Endothelial cell of umbilical vein (primary cell): ENCODE results near the gene SMIM38. TPM values are rescaled to one million over a fixed set of nuclear protein-coding genes. Genes with fewer than 3 reads are reported as not detected.

Experiments
- BruUV-seq: library from RNA; stranded (reverse); fragments of 400-500 nt; replicated peaks from 2 replicates; lab custom pipeline; 2021; lab: Mats Ljungman, UMichigan
- CTCF ChIA-PET: fragments of 300-600, 350-600 bp; sonication (Branson Sonifier 250); formaldehyde crosslinking; loops from one replicate; lab custom pipeline; 2021; ENCODE audit warnings: antibody characterized with exemption, inconsistent platforms; lab: Charles Lee
- POLR2A ChIA-PET: fragments of 300-600, 350-600 bp; sonication (Branson Sonifier 250); formaldehyde crosslinking; loops from one replicate; lab custom pipeline; 2021; ENCODE audit warnings: antibody characterized with exemption, inconsistent platforms; lab: Charles Lee
- DNase-seq: peaks from one replicate; pipeline ENCODE4 v3.0.0-alpha.2; 2011; ENCODE audit warnings: low read depth, low spot score
- FAIRE-seq: peaks from 2 replicates; lab custom pipeline; 2011; peaks lifted over from hg19 to GRCh38; lab: Jason Lieb, UNC
- H2AFZ ChIP-seq: 2 replicates; pipeline ENCODE4 v1.6.0; 2012; ENCODE audit warnings: low read depth, low read length, control low read depth, inconsistent platforms
- H3K27ac ChIP-seq: 2 replicates; pipeline ENCODE4 v1.5.1; 2011; ENCODE audit warnings: low read depth, mild to moderate bottlenecking, control low read depth, low read length, moderate library complexity; ENCODE audit not compliant: insufficient read depth
- H3K27me3 ChIP-seq, 2 experiments: 2 replicates each; pipeline versions ENCODE4 v1.6.0 to v1.6.1; 2011; ENCODE audit warnings: low read length in 2 of 2, mixed read lengths in 1 of 2; ENCODE audit not compliant: control insufficient read depth in 2 of 2, insufficient read depth in 2 of 2
- H3K36me3 ChIP-seq, 2 experiments: 2 replicates in 1 of 2; 3 replicates in 1 of 2; pipeline ENCODE4 v1.5.1; 2011; ENCODE audit warnings: low read length in 2 of 2, mild to moderate bottlenecking in 1 of 2, moderate library complexity in 1 of 2; ENCODE audit not compliant: control insufficient read depth in 2 of 2, insufficient read depth in 2 of 2; ENCODE audit errors: extremely low read depth in 1 of 2
- H3K4me1 ChIP-seq: 3 replicates; pipeline ENCODE4 v1.5.1; 2011; ENCODE audit warnings: mild to moderate bottlenecking, low read length; ENCODE audit not compliant: control insufficient read depth, insufficient read depth; ENCODE audit errors: extremely low read depth
- H3K4me2 ChIP-seq: 2 replicates; pipeline ENCODE4 v1.6.1; 2011; ENCODE audit warnings: low read length, control low read depth, mixed read lengths; ENCODE audit not compliant: insufficient read depth
- H3K4me3 ChIP-seq, 3 experiments: fragments of 200-600 bp in 1 of 3; sonication (generic), shearing (Covaris generic) in 1 of 3; replicated peaks in 1 of 3; 2 replicates each; pipeline ENCODE4 v1.5.1; 2011 to 2016; ENCODE audit warnings: control low read depth in 3 of 3, low read length in 3 of 3, mild to moderate bottlenecking in 2 of 3, inconsistent platforms in 1 of 3, low read depth in 1 of 3, moderate library complexity in 1 of 3; ENCODE audit not compliant: insufficient read depth in 1 of 3
- H3K79me2 ChIP-seq: 2 replicates; pipeline ENCODE4 v1.6.0; 2012; ENCODE audit warnings: low read length, inconsistent platforms; ENCODE audit not compliant: control insufficient read depth, insufficient read depth
- H3K9ac ChIP-seq: replicated peaks from 2 replicates; pipeline ENCODE3; 2011; ENCODE audit warnings: low read length, control low read depth; ENCODE audit not compliant: insufficient read depth; ENCODE audit errors: extremely low read depth
- H3K9me1 ChIP-seq: replicated peaks from 3 replicates; pipeline ENCODE4 v1.6.0; 2011; ENCODE audit warnings: mild to moderate bottlenecking, low read length; ENCODE audit not compliant: control insufficient read depth, insufficient read depth; ENCODE audit errors: extremely low read depth
- H3K9me3 ChIP-seq: replicated peaks from 2 replicates; pipeline ENCODE4 v1.5.1; 2012; ENCODE audit warnings: low read length, inconsistent platforms; ENCODE audit not compliant: control insufficient read depth, insufficient read depth
- H4K20me1 ChIP-seq: replicated peaks from 2 replicates; pipeline ENCODE3; 2011; ENCODE audit warnings: mild to moderate bottlenecking, low read length; ENCODE audit not compliant: control insufficient read depth, insufficient read depth; ENCODE audit errors: extremely low read depth
- FOS ChIP-seq: IDR thresholded peaks from 2 replicates; pipeline ENCODE4 v1.6.1; 2011; ENCODE audit warnings: mild to moderate bottlenecking, low read length, moderate library complexity, borderline replicate concordance; ENCODE audit not compliant: insufficient read depth
- MYC ChIP-seq: IDR thresholded peaks from one replicate; pipeline ENCODE4 v1.6.1; 2011; ENCODE audit warnings: mild to moderate bottlenecking, low read depth, low read length
- POLR2A ChIP-seq: IDR thresholded peaks from 2 replicates; pipeline ENCODE4 v1.6.1; 2012; ENCODE audit warnings: low read depth, mild to moderate bottlenecking, control low read depth, low read length
- POLR2AphosphoS5 ChIP-seq: IDR thresholded peaks from 2 replicates; pipeline ENCODE4 v1.6.1; 2012; ENCODE audit warnings: low read depth, mild to moderate bottlenecking, control low read depth, low read length, moderate library complexity; ENCODE audit not compliant: insufficient read depth
- dilution Hi-C: fragments of 300-500 bp; cut with MboI; formaldehyde crosslinking; loops from one replicate; pipeline ENCODE4 v1.15.0; 2019; ENCODE audit warnings: low sequenced_read_pairs; ENCODE audit not compliant: extremely low pct_ligation_motif_present
- intact Hi-C: fragments of 100-400 bp; cut with micrococcal nuclease; formaldehyde crosslinking; loops from one replicate; pipeline ENCODE4 v1.10.0; 2022
- polyA plus RNA-seq, 4 experiments: library from polyadenylated mRNA; depleted of rRNA in 3 of 4; stranded (reverse) in 3 of 4; unstranded in 1 of 4; fragments of >200 nt; gene quantifications; 2 replicates each; pipeline versions ENCODE4 v1.2.1 to v1.2.3, GENCODE V29; 2011 to 2012; ENCODE audit warnings: missing spikeins in 1 of 4
- total RNA-seq: library from RNA; stranded (reverse); gene quantifications from 2 replicates; pipeline ENCODE4 v1.2.3, GENCODE V29; 2021
- TF ChIP-seq, protein P1 (sequence below), 2 donors: IDR thresholded peaks; 1 replicate in 1 of 2; 2 replicates in 1 of 2; pipeline ENCODE4 v1.5.1; 2011; ENCODE audit warnings: low read length in 2 of 2, mild to moderate bottlenecking in 2 of 2, moderate library complexity in 2 of 2, control low read depth in 1 of 2, inconsistent platforms in 1 of 2, low read depth in 1 of 2; ENCODE audit not compliant: insufficient read depth in 1 of 2; ENCODE audit errors: extremely low read depth in 1 of 2
- TF ChIP-seq, protein P2 (sequence below): IDR thresholded peaks from 2 replicates; pipeline ENCODE4 v1.6.1; 2011; ENCODE audit not compliant: insufficient read depth, insufficient read length

The SMIM38 gene
- total and polyA plus RNA-seq, 2 donors (not counting 3 experiments of a cell fraction or from before 2014, with no cell fraction given), result 0.03 TPM; not detected in 1

DNA sequence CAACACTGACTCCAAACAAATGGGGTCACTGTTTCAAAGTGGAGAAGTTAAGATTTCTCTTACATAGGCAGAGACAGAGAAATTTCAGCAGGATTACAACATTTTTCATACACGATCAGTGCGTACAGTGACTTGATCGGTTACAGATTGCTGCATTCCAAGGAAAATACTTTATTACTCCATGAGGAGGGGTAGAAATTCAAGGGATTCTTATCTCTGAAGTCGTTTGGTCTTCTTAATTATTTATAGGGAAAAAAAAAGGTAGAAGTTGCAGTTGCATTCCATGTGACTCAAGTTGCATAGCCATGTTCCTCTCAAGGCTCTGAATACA lies 10.7 kb upstream of the SMIM38 start:
- ChIA-PET POLR2A (no interaction called here), CTCF (interaction anchor here (0.6 to 2.8 kb wide), 2 partner anchors 13 to 494 kb away, joined by 3 to 19 read pairs; no protein-coding TSS in a partner anchor)
- TF ChIP-seq FOS (no peak), POLR2AphosphoS5 (no peak), POLR2A (no peak)
- TF ChIP-seq, protein P1, sequence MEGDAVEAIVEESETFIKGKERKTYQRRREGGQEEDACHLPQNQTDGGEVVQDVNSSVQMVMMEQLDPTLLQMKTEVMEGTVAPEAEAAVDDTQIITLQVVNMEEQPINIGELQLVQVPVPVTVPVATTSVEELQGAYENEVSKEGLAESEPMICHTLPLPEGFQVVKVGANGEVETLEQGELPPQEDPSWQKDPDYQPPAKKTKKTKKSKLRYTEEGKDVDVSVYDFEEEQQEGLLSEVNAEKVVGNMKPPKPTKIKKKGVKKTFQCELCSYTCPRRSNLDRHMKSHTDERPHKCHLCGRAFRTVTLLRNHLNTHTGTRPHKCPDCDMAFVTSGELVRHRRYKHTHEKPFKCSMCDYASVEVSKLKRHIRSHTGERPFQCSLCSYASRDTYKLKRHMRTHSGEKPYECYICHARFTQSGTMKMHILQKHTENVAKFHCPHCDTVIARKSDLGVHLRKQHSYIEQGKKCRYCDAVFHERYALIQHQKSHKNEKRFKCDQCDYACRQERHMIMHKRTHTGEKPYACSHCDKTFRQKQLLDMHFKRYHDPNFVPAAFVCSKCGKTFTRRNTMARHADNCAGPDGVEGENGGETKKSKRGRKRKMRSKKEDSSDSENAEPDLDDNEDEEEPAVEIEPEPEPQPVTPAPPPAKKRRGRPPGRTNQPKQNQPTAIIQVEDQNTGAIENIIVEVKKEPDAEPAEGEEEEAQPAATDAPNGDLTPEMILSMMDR (IDR thresholded peaks at IDR 0.05; ENCODE audit: extremely low read depth in 1 of 2, insufficient read depth in 1 of 2, low read depth in 1 of 2, low read length in 2 of 2), result no peak
- TF ChIP-seq, protein P2, sequence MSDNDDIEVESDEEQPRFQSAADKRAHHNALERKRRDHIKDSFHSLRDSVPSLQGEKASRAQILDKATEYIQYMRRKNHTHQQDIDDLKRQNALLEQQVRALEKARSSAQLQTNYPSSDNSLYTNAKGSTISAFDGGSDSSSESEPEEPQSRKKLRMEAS, result no peak
- no peak for DNase-seq
- no peak for FAIRE-seq
- Histone ChIP-seq H4K20me1 (no peaks in the 10 kb centered on the region), H3K79me2 (no peaks in the 10 kb centered on the region), H3K4me2 (no peak overlapping the region), H3K27ac (no peak overlapping the region), H3K27me3 (peaks cover 7 to 19% of the 10 kb centered on the region in 2 experiments), H3K4me3 (no peak overlapping the region), H3K36me3 (no peaks in the 10 kb centered on the region), H3K9me1 (no peaks in the 10 kb centered on the region), H3K9me3 (no peaks in the 10 kb centered on the region), H3K9ac (no peak overlapping the region), H2AFZ (no peak overlapping the region), H3K4me1 (no peaks in the 10 kb centered on the region)
- intact Hi-C loops (no loop called here), dilution Hi-C loops (no loop called here)
- BruUV-seq, result no TSS peak

DNA sequence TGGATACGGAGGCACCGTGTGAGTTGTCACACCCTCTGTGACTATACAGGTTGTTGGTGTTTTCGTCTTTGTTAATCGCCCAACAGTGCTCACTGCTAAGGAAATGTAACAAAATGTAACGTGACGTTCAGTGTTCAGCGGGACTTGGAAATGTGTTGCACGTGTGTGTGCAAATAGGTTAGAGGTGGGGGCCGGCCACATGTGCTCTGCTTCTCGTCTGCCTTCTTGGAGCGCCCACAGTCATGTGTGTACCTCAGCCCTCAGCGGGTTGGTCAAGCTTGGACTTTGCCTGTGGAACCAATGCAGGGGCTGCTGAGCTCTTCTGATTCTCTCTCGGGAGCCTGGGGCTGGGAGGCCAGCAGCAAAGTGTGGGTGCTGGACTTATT lies 7.4 kb upstream of the SMIM38 start:
- Histone ChIP-seq H3K27ac (no peak overlapping the region), H3K4me2 (no peak overlapping the region), H3K36me3 (no peaks in the 10 kb centered on the region), H3K9me1 (no peaks in the 10 kb centered on the region), H3K9ac (no peak overlapping the region), H3K4me3 (no peak overlapping the region), H3K27me3 (peaks cover 7 to 16% of the 10 kb centered on the region in 2 experiments), H4K20me1 (no peaks in the 10 kb centered on the region), H3K79me2 (no peaks in the 10 kb centered on the region), H2AFZ (no peak overlapping the region), H3K4me1 (no peaks in the 10 kb centered on the region), H3K9me3 (no peaks in the 10 kb centered on the region)
- POLR2A ChIA-PET, result no interaction called here
- CTCF ChIA-PET, result interaction anchor here (1.9 kb wide), 1 partner anchor 17 kb away, joined by 6 read pairs; no protein-coding TSS in a partner anchor
- no peak for TF ChIP-seq POLR2A
- no peak for TF ChIP-seq MYC
- intact Hi-C loops (no loop called here), dilution Hi-C loops (no loop called here)
- FAIRE-seq (no peak), DNase-seq (no peak)
- BruUV-seq, result no TSS peak
